ENCODE results near the gene CHMP6.

GRCh38 chr17:81027591-81028505 is 36.2 kb downstream of the CHMP6 start:
- no peak for TF ChIP-seq CTCF (IDR thresholded peaks at IDR 0.05; ENCODE audit: poor library complexity, severe bottlenecking)
- no peak for TF ChIP-seq POLR2AphosphoS5 (IDR thresholded peaks at IDR 0.05)
- TF ChIP-seq EZH2 (IDR thresholded peaks at IDR 0.05; ENCODE audit: borderline replicate concordance, insufficient read depth, low read length, poor library complexity, severe bottlenecking): no peak
- no peak for TF ChIP-seq EP300 (conservative IDR thresholded peaks at IDR 0.05; ENCODE audit: poor library complexity, severe bottlenecking)

All from neural cell (in vitro differentiated cells).